ENCODE results near the gene CHRNG.
"Not testable (repeated sequence)": the region's sequence is repeated elsewhere in the genome, so short reads cannot be mapped to it uniquely, and the experiment has no call there.

Gene CHRNG

GRCh38 chr2:232526372-232526941 is 13.0 kb upstream of the CHRNG start:
- TF ChIP-seq CTCF (IDR thresholded peaks at IDR 0.05; ENCODE audit: borderline replicate concordance, insufficient read depth, low read depth, low read length): no peak
- no peak overlapping the region for H3K4me3 ChIP-seq (ENCODE audit: low read depth, low read length)

DNA sequence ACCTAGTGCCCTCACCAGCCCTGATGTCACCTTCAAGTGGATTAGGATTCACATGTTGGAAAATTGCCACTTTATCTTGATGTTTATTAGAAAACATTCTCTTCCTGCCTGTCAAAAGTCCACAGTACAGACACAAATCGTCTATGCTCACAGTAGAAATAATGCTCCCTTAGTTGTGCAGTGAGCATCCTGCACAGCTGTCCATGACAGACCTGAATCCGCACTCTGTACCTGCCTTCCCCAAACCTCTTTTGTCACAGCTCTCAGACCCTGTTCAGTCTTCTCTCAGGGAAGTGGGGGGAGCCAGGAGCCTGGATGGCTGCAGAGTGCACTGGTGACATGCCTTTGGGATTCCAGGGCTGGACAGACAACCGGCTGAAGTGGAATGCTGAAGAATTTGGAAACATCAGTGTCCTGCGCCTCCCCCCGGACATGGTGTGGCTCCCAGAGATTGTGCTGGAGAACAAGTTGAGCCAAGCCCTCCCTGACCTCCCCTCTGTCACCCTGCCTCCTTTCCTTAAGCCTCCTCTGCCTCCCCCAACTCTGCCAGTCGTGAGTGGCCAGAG is 11.5 kb upstream of the CHRNG start:
- H3K4me3 ChIP-seq (ENCODE audit: low read depth, low read length): no peak overlapping the region
- TF ChIP-seq CTCF (IDR thresholded peaks at IDR 0.05; ENCODE audit: borderline replicate concordance, insufficient read depth, low read depth, low read length): no peak

- H3K4me3 ChIP-seq (ENCODE audit: low read depth, low read length): no peak overlapping the region
- TF ChIP-seq CTCF (IDR thresholded peaks at IDR 0.05; ENCODE audit: borderline replicate concordance, insufficient read depth, low read depth, low read length): no peak
These were observed 10.6 kb upstream of the CHRNG start for GRCh38 chr2:232528746-232529460.

- no peak overlapping the region for H3K4me3 ChIP-seq (ENCODE audit: low read depth, low read length)
- no peak for TF ChIP-seq CTCF (IDR thresholded peaks at IDR 0.05; ENCODE audit: borderline replicate concordance, insufficient read depth, low read depth, low read length)
These were observed 9.5 kb upstream of the CHRNG start for GRCh38 chr2:232529806-232530547.

DNA sequence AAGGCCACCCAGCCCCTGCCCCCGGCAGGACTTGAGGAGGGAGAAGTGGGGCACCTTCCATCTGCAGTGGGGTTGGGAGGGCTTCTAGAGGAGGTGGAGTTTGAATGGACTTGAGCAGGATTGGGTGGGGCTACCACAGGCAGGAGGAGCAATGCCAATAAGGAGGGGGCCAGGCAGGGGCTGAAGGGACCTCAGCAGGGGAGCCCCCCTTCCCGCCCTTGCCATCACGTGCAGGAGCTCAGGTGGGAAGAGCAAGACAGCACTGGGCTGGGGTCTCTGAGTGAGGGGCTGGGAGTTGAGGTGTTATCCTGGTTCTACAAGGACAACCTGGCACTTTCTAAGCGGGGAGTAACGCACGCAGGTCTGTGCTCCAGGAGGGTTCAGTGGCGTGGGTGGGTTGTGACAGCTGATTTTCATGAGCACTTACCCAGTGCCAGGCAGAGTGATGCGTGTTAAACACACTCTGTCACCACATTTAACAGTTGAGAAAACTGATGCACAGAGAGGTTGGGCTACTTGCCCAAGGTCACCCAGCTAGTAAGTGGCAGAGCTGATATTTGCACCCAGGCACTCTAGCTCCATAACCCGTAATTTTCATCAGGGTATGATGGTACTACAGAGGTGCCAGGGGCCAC is 8.7 kb upstream of the CHRNG start:
- H3K4me3 ChIP-seq (ENCODE audit: low read depth, low read length): no peak overlapping the region
- no peak for TF ChIP-seq CTCF (IDR thresholded peaks at IDR 0.05; ENCODE audit: borderline replicate concordance, insufficient read depth, low read depth, low read length)

- no peak overlapping the region for H3K4me3 ChIP-seq (ENCODE audit: low read depth, low read length)
- no peak for TF ChIP-seq CTCF (IDR thresholded peaks at IDR 0.05; ENCODE audit: borderline replicate concordance, insufficient read depth, low read depth, low read length)
These were observed 7.1 kb upstream of the CHRNG start for GRCh38 chr2:232532419-232532818.

DNA sequence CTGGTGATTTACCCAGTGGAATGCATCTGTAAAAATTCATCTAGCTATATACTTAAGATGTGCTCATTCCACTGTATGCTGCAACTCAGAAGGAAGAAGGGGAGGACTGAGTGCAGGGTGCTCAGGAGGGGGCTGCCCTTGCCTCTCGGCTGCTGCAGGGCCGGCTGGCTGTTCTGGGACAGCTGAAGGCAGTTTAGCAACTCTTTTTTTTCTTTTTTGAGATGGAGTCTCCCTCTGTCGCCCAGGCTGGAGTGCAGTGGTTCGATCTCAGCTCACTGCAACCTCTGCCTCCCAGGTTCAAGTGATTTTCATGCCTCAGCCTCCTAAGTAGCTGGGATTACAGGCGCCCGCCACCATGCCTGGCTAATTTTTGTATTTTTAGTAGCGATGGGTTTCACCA is 6.7 kb upstream of the CHRNG start:
- not testable (repeated sequence) for H3K4me3 ChIP-seq (ENCODE audit: low read depth, low read length)

Data from GM12875 (cell line).